ENCODE results near the gene ENO4. TPM values are rescaled to one million over a fixed set of nuclear protein-coding genes. Genes with fewer than 3 reads are reported as not detected.

Gene ENO4
- total RNA-seq, 1 donor = not detected

- H3K27me3 ChIP-seq (ENCODE audit: insufficient read depth, low read length) = no peaks in the 10 kb centered on the region
- no peaks in the 10 kb centered on the region for H3K9me3 ChIP-seq (ENCODE audit: low read depth, low read length)
- H3K4me1 ChIP-seq (ENCODE audit: insufficient read depth, low read length) = no peaks in the 10 kb centered on the region
- no peak overlapping the region for H3K4me3 ChIP-seq (ENCODE audit: low read length)
Observed at GRCh38 chr10:116817780-116818343, 31.4 kb upstream of the ENO4 start.

- Histone ChIP-seq H3K4me3 (ENCODE audit: low read length) (no peak overlapping the region), H3K9me3 (ENCODE audit: low read depth, low read length) (no peaks in the 10 kb centered on the region), H3K27me3 (ENCODE audit: insufficient read depth, low read length) (no peaks in the 10 kb centered on the region), H3K4me1 (ENCODE audit: insufficient read depth, low read length) (no peaks in the 10 kb centered on the region)
Observed at GRCh38 chr10:116819999-116820677, 29.2 kb upstream of the ENO4 start.

- no peak overlapping the region for H3K4me3 ChIP-seq (ENCODE audit: low read length)
- H3K4me1 ChIP-seq (ENCODE audit: insufficient read depth, low read length) = no peaks in the 10 kb centered on the region
- H3K9me3 ChIP-seq (ENCODE audit: low read depth, low read length) = no peaks in the 10 kb centered on the region
- H3K27me3 ChIP-seq (ENCODE audit: insufficient read depth, low read length) = no peaks in the 10 kb centered on the region
Observed at GRCh38 chr10:116825901-116826300, 23.4 kb upstream of the ENO4 start.

GRCh38 chr10:116826803-116827202 lies 22.5 kb upstream of the ENO4 start:
- Histone ChIP-seq H3K4me3 (ENCODE audit: low read length) (no peak overlapping the region), H3K4me1 (ENCODE audit: insufficient read depth, low read length) (no peaks in the 10 kb centered on the region), H3K27me3 (ENCODE audit: insufficient read depth, low read length) (no peaks in the 10 kb centered on the region), H3K9me3 (ENCODE audit: low read depth, low read length) (no peaks in the 10 kb centered on the region)

- H3K27me3 ChIP-seq (ENCODE audit: insufficient read depth, low read length) = no peaks in the 10 kb centered on the region
- H3K9me3 ChIP-seq (ENCODE audit: low read depth, low read length) = no peaks in the 10 kb centered on the region
- no peak overlapping the region for H3K4me3 ChIP-seq (ENCODE audit: low read length)
- H3K4me1 ChIP-seq (ENCODE audit: insufficient read depth, low read length) = no peaks in the 10 kb centered on the region
Observed at GRCh38 chr10:116827214-116827671, 22.1 kb upstream of the ENO4 start.

GRCh38 chr10:116828116-116828515 lies 21.2 kb upstream of the ENO4 start:
- no peaks in the 10 kb centered on the region for H3K9me3 ChIP-seq (ENCODE audit: low read depth, low read length)
- H3K4me3 ChIP-seq (ENCODE audit: low read length) = no peak overlapping the region

GRCh38 chr10:116829711-116830110 lies 19.6 kb upstream of the ENO4 start:
- H3K4me3 ChIP-seq (ENCODE audit: low read length) = no peak overlapping the region
- H3K4me1 ChIP-seq (ENCODE audit: insufficient read depth, low read length) = no peaks in the 10 kb centered on the region
- no peaks in the 10 kb centered on the region for H3K27me3 ChIP-seq (ENCODE audit: insufficient read depth, low read length)
- H3K9me3 ChIP-seq (ENCODE audit: low read depth, low read length) = no peaks in the 10 kb centered on the region

More at GRCh38 chr10:116828116-116828515, 21.2 kb upstream of the ENO4 start:
- no peaks in the 10 kb centered on the region for H3K27me3 ChIP-seq (ENCODE audit: insufficient read depth, low read length)
- H3K4me1 ChIP-seq (ENCODE audit: insufficient read depth, low read length) = no peaks in the 10 kb centered on the region

GRCh38 chr10:116831086-116831485 lies 18.2 kb upstream of the ENO4 start:
- H3K27me3 ChIP-seq (ENCODE audit: insufficient read depth, low read length) = no peaks in the 10 kb centered on the region

GRCh38 chr10:116831790-116832189 lies 17.5 kb upstream of the ENO4 start:
- Histone ChIP-seq H3K9me3 (ENCODE audit: low read depth, low read length) (no peaks in the 10 kb centered on the region), H3K4me1 (ENCODE audit: insufficient read depth, low read length) (no peaks in the 10 kb centered on the region), H3K27me3 (ENCODE audit: insufficient read depth, low read length) (no peaks in the 10 kb centered on the region), H3K4me3 (ENCODE audit: low read length) (no peak overlapping the region)

More at GRCh38 chr10:116831086-116831485, 18.2 kb upstream of the ENO4 start:
- no peak overlapping the region for H3K4me3 ChIP-seq (ENCODE audit: low read length)
- H3K9me3 ChIP-seq (ENCODE audit: low read depth, low read length) = no peaks in the 10 kb centered on the region
- H3K4me1 ChIP-seq (ENCODE audit: insufficient read depth, low read length) = no peaks in the 10 kb centered on the region

- peaks cover 3% of the 10 kb centered on the region for H3K27me3 ChIP-seq (ENCODE audit: insufficient read depth, low read length)
- H3K9me3 ChIP-seq (ENCODE audit: low read depth, low read length) = no peaks in the 10 kb centered on the region
- H3K4me3 ChIP-seq (ENCODE audit: low read length) = no peak overlapping the region
- no peaks in the 10 kb centered on the region for H3K4me1 ChIP-seq (ENCODE audit: insufficient read depth, low read length)
Observed at GRCh38 chr10:116833986-116834985, 15.0 kb upstream of the ENO4 start.

GRCh38 chr10:116835658-116836057 lies 13.6 kb upstream of the ENO4 start:
- peaks cover 3% of the 10 kb centered on the region for H3K27me3 ChIP-seq (ENCODE audit: insufficient read depth, low read length)

GRCh38 chr10:116836083-116836482 lies 13.2 kb upstream of the ENO4 start:
- Histone ChIP-seq H3K9me3 (ENCODE audit: low read depth, low read length) (no peaks in the 10 kb centered on the region), H3K4me1 (ENCODE audit: insufficient read depth, low read length) (no peaks in the 10 kb centered on the region), H3K4me3 (ENCODE audit: low read length) (no peak overlapping the region), H3K27me3 (ENCODE audit: insufficient read depth, low read length) (peaks cover 3% of the 10 kb centered on the region)

More at GRCh38 chr10:116835658-116836057, 13.6 kb upstream of the ENO4 start:
- H3K9me3 ChIP-seq (ENCODE audit: low read depth, low read length) = no peaks in the 10 kb centered on the region
- no peaks in the 10 kb centered on the region for H3K4me1 ChIP-seq (ENCODE audit: insufficient read depth, low read length)
- H3K4me3 ChIP-seq (ENCODE audit: low read length) = no peak overlapping the region

- H3K4me3 ChIP-seq (ENCODE audit: low read length) = no peak overlapping the region
- H3K4me1 ChIP-seq (ENCODE audit: insufficient read depth, low read length) = no peaks in the 10 kb centered on the region
- no peaks in the 10 kb centered on the region for H3K9me3 ChIP-seq (ENCODE audit: low read depth, low read length)
- H3K27me3 ChIP-seq (ENCODE audit: insufficient read depth, low read length) = peaks cover 3% of the 10 kb centered on the region
Observed at GRCh38 chr10:116836902-116837523, 12.3 kb upstream of the ENO4 start.

GRCh38 chr10:116838143-116838725 lies 11.1 kb upstream of the ENO4 start:
- Histone ChIP-seq H3K4me3 (ENCODE audit: low read length) (no peak overlapping the region), H3K27me3 (ENCODE audit: insufficient read depth, low read length) (peaks cover 3% of the 10 kb centered on the region), H3K4me1 (ENCODE audit: insufficient read depth, low read length) (no peaks in the 10 kb centered on the region), H3K9me3 (ENCODE audit: low read depth, low read length) (no peaks in the 10 kb centered on the region)

Measured in mononuclear cell (primary cell).